Right atrium auricular region (tissue), 2 donors: ENCODE results near the gene CPEB4. TPM values are rescaled to one million over a fixed set of nuclear protein-coding genes. Genes with fewer than 3 reads are reported as not detected.

Experiments
- DNase-seq: peaks from one replicate; pipeline ENCODE4 v3.0.0-alpha.2; 2019; ENCODE audit warnings: low spot score
- H3K27ac ChIP-seq, 2 donors: fragments of 200-600 bp; sonication (generic); 1 replicate in 1 of 2; 2 replicates in 1 of 2; pipeline ENCODE4 v1.5.1; 2016 to 2019
- H3K27me3 ChIP-seq, 2 donors: fragments of 200-600 bp; sonication (generic); one replicate each; pipeline versions ENCODE4 v1.5.1 to v1.6.0; 2017 to 2019
- H3K36me3 ChIP-seq: fragments of 200-600 bp; sonication (generic); one replicate; pipeline ENCODE4 v1.5.1; 2016
- H3K4me1 ChIP-seq, 2 donors: fragments of 200-600 bp; sonication (generic); one replicate each; pipeline versions ENCODE4 v1.5.1 to v1.6.0; 2017 to 2019
- H3K4me3 ChIP-seq, 2 donors: fragments of 200-600 bp; sonication (generic); 1 replicate in 1 of 2; 2 replicates in 1 of 2; pipeline ENCODE4 v1.5.1; 2017 to 2019; ENCODE audit warnings: mild to moderate bottlenecking in 1 of 2, moderate library complexity in 1 of 2
- H3K9me3 ChIP-seq, 2 donors: fragments of 200-600 bp; sonication (generic); one replicate each; pipeline ENCODE4 v1.5.1; 2019
- CTCF ChIP-seq, 2 donors: fragments of 200-600 bp; sonication (generic); IDR thresholded peaks; one replicate each; pipeline ENCODE4 v1.5.1; 2019; ENCODE audit warnings: antibody characterized with exemption in 2 of 2
- total RNA-seq, 2 donors: library from RNA; depleted of rRNA; stranded (reverse); fragments of >200 nt; gene quantifications; one replicate each; pipeline ENCODE4 v1.1.0, GENCODE V29; 2016

CPEB4 gene
- total RNA-seq, 2 donors from 2014 or later, result 79.5 to 127 TPM

GRCh38 chr5:173869316-173869715 is 18.8 kb upstream of the CPEB4 start:
- no peaks in the 10 kb centered on the region for H3K9me3 ChIP-seq
- H3K27ac ChIP-seq, result no peak overlapping the region
- H3K4me1 ChIP-seq, result peaks cover 0 to 6% of the 10 kb centered on the region in 2 donors

GRCh38 chr5:173872957-173873305 is 15.2 kb upstream of the CPEB4 start:
- no peaks in the 10 kb centered on the region for H3K36me3 ChIP-seq
- peaks cover 0 to 9% of the 10 kb centered on the region in 2 donors for H3K4me1 ChIP-seq
- TF ChIP-seq CTCF (IDR thresholded peaks at IDR 0.05), result no peak
- H3K27me3 ChIP-seq, result no peaks in the 10 kb centered on the region
- no peak overlapping the region for H3K4me3 ChIP-seq
- peak; percentile 56 for DNase-seq
- peak overlapping the region; percentile 9 to 62 for H3K27ac ChIP-seq
- H3K9me3 ChIP-seq, result no peaks in the 10 kb centered on the region

More at GRCh38 chr5:173869316-173869715, 18.8 kb upstream of the CPEB4 start:
- Histone ChIP-seq H3K27me3 (no peaks in the 10 kb centered on the region), H3K36me3 (no peaks in the 10 kb centered on the region), H3K4me3 (no peak overlapping the region)
- TF ChIP-seq CTCF (IDR thresholded peaks at IDR 0.05), result no peak
- DNase-seq, result no peak

- no peak for TF ChIP-seq CTCF (IDR thresholded peaks at IDR 0.05)
- H3K9me3 ChIP-seq, result no peaks in the 10 kb centered on the region
- H3K36me3 ChIP-seq, result no peaks in the 10 kb centered on the region
- peaks cover 0 to 14% of the 10 kb centered on the region in 2 donors for H3K4me1 ChIP-seq
- no peak overlapping the region for H3K4me3 ChIP-seq
- DNase-seq, result peak; percentile 48
- H3K27ac ChIP-seq, result peak overlapping the region; percentile 9 to 62
- no peaks in the 10 kb centered on the region for H3K27me3 ChIP-seq
Observed at GRCh38 chr5:173873306-173873922, 14.7 kb upstream of the CPEB4 start.

- Histone ChIP-seq H3K27me3 (no peaks in the 10 kb centered on the region), H3K36me3 (no peaks in the 10 kb centered on the region), H3K27ac (no peak overlapping the region), H3K9me3 (no peaks in the 10 kb centered on the region), H3K4me3 (no peak overlapping the region), H3K4me1 (peaks cover 0 to 26% of the 10 kb centered on the region in 2 donors)
- no peak for TF ChIP-seq CTCF (IDR thresholded peaks at IDR 0.05)
- DNase-seq, result peak; percentile 13
Observed at GRCh38 chr5:173875189-173875588, 13.0 kb upstream of the CPEB4 start.

GRCh38 chr5:173878224-173878967 is 9.8 kb upstream of the CPEB4 start:
- Histone ChIP-seq H3K27ac (peak overlapping the region; percentile 55 to 72), H3K4me3 (no peak overlapping the region), H3K4me1 (peaks cover 0 to 21% of the 10 kb centered on the region in 2 donors), H3K9me3 (no peaks in the 10 kb centered on the region), H3K27me3 (no peaks in the 10 kb centered on the region), H3K36me3 (no peaks in the 10 kb centered on the region)
- no peak for DNase-seq
- TF ChIP-seq CTCF (IDR thresholded peaks at IDR 0.05), result no peak
